ENCODE measurements around the gene METRN. TPM values are rescaled to one million over a fixed set of nuclear protein-coding genes. Genes with fewer than 3 reads are reported as not detected.
A peak's percentile ranks its signal among the peaks of the same experiment; 100 is the strongest.
"Not testable (repeated sequence)": the region's sequence is repeated elsewhere in the genome, so short reads cannot be mapped to it uniquely, and the experiment has no call there.

Gene METRN
- polyA plus RNA-seq, 1 donor (not counting 4 experiments of a cell fraction or from before 2014, with no cell fraction given): 42.1 TPM

DNA sequence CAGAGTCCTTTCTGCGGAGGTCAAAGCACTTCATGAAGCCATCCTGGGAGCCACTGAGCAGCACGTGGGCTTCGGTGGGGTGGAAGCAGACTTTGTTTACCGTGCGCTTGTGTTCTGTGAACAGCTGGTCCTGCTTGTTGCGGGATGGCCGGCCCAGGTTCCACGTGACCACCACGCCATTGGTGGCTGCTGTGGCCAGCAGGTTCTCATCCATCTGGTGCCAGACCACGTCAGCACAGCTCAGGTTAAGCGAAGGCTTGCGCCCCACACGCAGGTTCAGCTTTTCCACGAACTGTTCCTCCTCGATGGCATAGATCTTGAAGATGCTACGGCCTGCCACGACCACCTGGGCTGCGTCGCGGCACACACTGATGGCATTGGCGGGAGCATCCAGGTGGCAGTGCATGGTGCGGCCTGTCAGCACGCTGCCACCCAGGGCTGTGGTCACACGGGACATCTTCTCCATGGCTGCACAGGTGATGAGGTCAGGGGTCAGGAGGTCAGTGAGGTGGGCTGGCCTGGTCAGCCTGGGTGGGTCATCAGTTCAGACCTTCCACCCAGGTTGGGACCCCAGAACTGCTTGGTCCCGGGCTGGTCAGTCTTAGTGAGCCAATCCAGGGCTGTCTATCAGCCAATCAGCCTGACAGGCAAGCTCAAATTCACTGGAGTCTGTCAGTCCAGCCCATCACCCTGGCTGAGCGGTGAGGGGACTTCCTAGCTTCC is 25.6 kb upstream of the METRN start:
- Histone ChIP-seq H3K9me3 (ENCODE audit: control insufficient read depth, low read depth, low read length) (no peaks in the 10 kb centered on the region), H3K4me2 (ENCODE audit: control insufficient read depth, extremely low read depth, insufficient read depth, low read depth, low read length) (peak overlapping the region; percentile 83), H3K79me2 (ENCODE audit: control insufficient read depth, insufficient read depth, low read length) (peaks cover 11% of the 10 kb centered on the region), H3K27me3 (ENCODE audit: control insufficient read depth, extremely low read depth, insufficient read depth, low read length) (peaks cover 31% of the 10 kb centered on the region), H3K9ac (ENCODE audit: control insufficient read depth, extremely low read depth, insufficient read depth, low read length) (peak overlapping the region; percentile 85), H3K4me3 (ENCODE audit: control insufficient read depth in 2 of 3, extremely low read depth in 1 of 3, insufficient read depth in 2 of 3, low read depth in 1 of 3, low read length in 3 of 3) (peak overlapping the region; percentile 56 to 97 (median 88)), H3K9me1 (ENCODE audit: control insufficient read depth, extremely low read depth, insufficient read depth, low read length) (no peaks in the 10 kb centered on the region), H3K36me3 (ENCODE audit: control insufficient read depth in 2 of 2, extremely low read depth in 1 of 2, insufficient read depth in 2 of 2, low read length in 2 of 2) (peaks cover 2 to 15% of the 10 kb centered on the region in 2 experiments), H4K20me1 (ENCODE audit: control insufficient read depth, extremely low read depth, insufficient read depth, low read length) (no peaks in the 10 kb centered on the region), H3K27ac (ENCODE audit: control insufficient read depth, insufficient read depth, low read length) (peak overlapping the region; percentile 65), H2AFZ (ENCODE audit: control insufficient read depth, low read length) (no peak overlapping the region), H3K4me1 (ENCODE audit: control insufficient read depth, extremely low read depth, insufficient read depth, low read length) (peaks cover 9% of the 10 kb centered on the region)
- dilution Hi-C loops (cut with MboI; ENCODE audit: extremely low pct_ligation_motif_present, low sequenced_read_pairs): no loop called here
- no peak for DNase-seq (ENCODE audit: low read depth, low spot score)
- no peak for FAIRE-seq
- TF ChIP-seq EZH2 (IDR thresholded peaks at IDR 0.05; ENCODE audit: low read length): no peak
- TF ChIP-seq, protein P1, sequence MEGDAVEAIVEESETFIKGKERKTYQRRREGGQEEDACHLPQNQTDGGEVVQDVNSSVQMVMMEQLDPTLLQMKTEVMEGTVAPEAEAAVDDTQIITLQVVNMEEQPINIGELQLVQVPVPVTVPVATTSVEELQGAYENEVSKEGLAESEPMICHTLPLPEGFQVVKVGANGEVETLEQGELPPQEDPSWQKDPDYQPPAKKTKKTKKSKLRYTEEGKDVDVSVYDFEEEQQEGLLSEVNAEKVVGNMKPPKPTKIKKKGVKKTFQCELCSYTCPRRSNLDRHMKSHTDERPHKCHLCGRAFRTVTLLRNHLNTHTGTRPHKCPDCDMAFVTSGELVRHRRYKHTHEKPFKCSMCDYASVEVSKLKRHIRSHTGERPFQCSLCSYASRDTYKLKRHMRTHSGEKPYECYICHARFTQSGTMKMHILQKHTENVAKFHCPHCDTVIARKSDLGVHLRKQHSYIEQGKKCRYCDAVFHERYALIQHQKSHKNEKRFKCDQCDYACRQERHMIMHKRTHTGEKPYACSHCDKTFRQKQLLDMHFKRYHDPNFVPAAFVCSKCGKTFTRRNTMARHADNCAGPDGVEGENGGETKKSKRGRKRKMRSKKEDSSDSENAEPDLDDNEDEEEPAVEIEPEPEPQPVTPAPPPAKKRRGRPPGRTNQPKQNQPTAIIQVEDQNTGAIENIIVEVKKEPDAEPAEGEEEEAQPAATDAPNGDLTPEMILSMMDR (optimal IDR thresholded peaks at IDR 0.05 in 1 of 3, IDR thresholded peaks at IDR 0.05 in 1 of 3, conservative IDR thresholded peaks at IDR 0.05 in 1 of 3; ENCODE audit: extremely low read depth in 1 of 3, insufficient read depth in 2 of 3, low read length in 3 of 3): no peak

DNA sequence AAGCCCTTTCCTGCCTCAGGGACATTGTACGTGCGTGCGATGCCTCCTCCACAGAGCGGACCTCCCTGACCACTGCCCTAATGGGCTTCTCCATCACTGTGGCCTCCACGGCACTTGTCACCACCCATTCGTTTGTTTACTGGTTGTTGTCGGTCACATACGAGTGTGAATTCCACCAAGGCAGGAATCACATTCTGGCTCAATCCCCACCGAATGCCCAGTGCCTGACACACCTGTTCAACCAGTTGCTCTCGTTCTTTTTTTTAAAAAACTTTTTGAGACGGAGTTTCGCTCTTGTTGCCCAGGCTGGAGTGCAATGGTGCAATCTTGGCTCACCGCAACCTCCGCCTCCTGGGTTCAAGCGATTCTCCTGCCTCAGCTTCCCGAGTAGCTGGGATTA is 23.7 kb upstream of the METRN start:
- H3K4me2 ChIP-seq (ENCODE audit: control insufficient read depth, extremely low read depth, insufficient read depth, low read depth, low read length); H3K9me1 ChIP-seq (ENCODE audit: control insufficient read depth, extremely low read depth, insufficient read depth, low read length); dilution Hi-C loops (cut with MboI; ENCODE audit: extremely low pct_ligation_motif_present, low sequenced_read_pairs); DNase-seq (ENCODE audit: low read depth, low spot score); FAIRE-seq; H2AFZ ChIP-seq (ENCODE audit: control insufficient read depth, low read length); H3K27ac ChIP-seq (ENCODE audit: control insufficient read depth, insufficient read depth, low read length); H3K9me3 ChIP-seq (ENCODE audit: control insufficient read depth, low read depth, low read length); H3K4me3 ChIP-seq (ENCODE audit: control insufficient read depth in 2 of 3, extremely low read depth in 1 of 3, insufficient read depth in 2 of 3, low read depth in 1 of 3, low read length in 3 of 3); H3K79me2 ChIP-seq (ENCODE audit: control insufficient read depth, insufficient read depth, low read length); H3K36me3 ChIP-seq (ENCODE audit: control insufficient read depth in 2 of 2, extremely low read depth in 1 of 2, insufficient read depth in 2 of 2, low read length in 2 of 2); H3K9ac ChIP-seq (ENCODE audit: control insufficient read depth, extremely low read depth, insufficient read depth, low read length); H4K20me1 ChIP-seq (ENCODE audit: control insufficient read depth, extremely low read depth, insufficient read depth, low read length): not testable (repeated sequence)
- Histone ChIP-seq H3K4me1 (ENCODE audit: control insufficient read depth, extremely low read depth, insufficient read depth, low read length) (peaks cover 12% of the 10 kb centered on the region), H3K27me3 (ENCODE audit: control insufficient read depth, extremely low read depth, insufficient read depth, low read length) (peaks cover 49% of the 10 kb centered on the region)
